PFSK-1 (cell line): ENCODE results near the gene MRGPRG.

Experiments
- POLR2AphosphoS5 ChIP-seq: IDR thresholded peaks from 2 replicates; pipeline ENCODE4 v1.6.1; 2012; ENCODE audit warnings: low read depth, mild to moderate bottlenecking, control low read depth, low read length, moderate library complexity
- TAF1 ChIP-seq: IDR thresholded peaks from 2 replicates; pipeline ENCODE4 v1.6.1; 2012; ENCODE audit warnings: low read length, control low read depth, borderline replicate concordance; ENCODE audit not compliant: insufficient read depth

DNA sequence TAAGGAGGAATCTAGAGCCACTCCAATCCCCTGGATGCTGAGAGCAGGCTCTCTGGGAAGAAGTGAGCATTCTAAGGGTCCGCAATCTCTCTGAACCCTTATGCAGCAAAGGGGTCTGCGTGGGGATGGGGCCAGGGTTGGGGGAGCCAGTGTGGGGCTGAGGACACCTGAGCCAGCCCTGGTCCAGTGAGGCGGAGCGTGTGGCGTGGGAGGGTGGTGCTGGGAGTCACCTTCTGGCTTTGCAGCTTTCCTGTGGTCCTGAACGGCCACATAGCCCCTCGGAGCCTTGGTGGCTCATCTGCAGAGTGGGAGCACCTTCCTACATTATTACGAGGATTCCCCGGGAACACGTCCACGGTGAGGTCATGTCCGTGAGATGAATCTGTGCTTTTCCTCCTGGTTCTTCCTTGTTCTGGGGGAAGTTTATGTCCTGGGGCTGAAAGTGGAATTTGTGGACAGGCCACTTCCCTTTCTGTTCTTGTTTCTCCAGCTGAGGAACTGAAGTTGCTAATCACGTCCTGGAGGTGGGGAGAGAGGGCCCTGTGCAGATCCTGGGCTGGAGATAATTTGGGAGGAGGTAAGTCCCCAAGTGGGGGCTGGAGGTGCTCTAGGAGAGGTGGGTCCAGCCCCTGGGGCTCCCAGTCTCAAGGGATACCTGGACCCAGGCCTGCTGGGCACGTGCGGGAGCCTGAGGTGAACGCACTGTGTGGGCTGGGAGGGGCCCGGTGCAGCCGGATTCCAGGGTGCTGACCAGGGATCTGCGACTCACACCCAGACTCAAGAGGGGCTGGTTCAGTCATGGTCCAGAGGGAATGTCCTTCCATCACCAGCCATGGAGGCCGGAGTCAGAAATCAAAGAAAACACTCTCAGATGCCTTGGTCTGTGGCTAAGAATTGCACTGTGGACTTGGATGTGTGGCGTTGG, 7.5 kb upstream of the MRGPRG start:
- TF ChIP-seq POLR2AphosphoS5 (no peak), TAF1 (no peak)
